ENCODE results near the gene TMTC1. TPM values are rescaled to one million over a fixed set of nuclear protein-coding genes. Genes with fewer than 3 reads are reported as not detected.
A peak's percentile ranks its signal among the peaks of the same experiment; 100 is the strongest.

The TMTC1 gene
- total RNA-seq, 1 experiment from 2014 or later = 136 TPM

DNA sequence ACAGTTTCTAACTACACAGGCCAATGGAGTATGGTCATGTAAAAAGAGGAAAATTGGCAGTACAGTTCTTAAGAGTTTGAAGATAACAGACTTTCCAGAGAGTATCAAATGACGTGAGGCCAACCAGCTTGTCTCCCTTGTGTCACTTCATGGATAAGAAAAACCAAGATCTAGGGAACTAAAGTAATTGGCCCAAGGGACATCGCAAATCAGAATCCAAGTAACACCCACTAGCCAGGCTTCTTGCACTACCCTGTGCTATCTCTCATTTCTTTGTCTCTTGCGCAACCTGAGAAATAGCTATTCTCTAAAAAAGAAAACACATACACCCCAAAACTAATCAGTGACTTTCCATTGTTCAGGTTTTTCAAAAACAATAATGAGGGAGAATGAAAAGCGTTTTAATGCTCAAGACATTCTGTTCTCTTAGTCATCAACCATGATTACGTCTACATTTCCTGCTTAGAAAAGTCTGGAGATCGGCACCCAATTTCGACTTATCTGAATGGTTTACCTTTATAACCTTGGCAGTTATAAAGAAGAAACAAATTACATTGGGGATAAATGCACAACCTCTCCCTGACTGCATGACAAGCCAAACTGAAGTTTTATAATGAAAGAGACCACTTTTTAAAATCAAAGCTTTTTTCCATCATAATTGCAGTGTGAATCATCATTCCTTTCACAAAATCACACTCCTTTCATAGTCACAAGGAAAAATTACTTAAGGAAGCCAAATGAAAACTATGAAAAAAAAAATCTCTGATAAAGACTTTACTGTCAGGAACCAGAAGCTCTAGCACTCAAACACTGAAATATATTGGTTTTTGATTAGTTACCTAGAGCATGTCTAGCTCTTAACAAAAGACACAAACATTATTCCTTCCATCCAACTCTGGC is 42.1 kb downstream of the TMTC1 start:
- DNase-seq (ENCODE audit: low read depth) = peak; percentile 97

DNA sequence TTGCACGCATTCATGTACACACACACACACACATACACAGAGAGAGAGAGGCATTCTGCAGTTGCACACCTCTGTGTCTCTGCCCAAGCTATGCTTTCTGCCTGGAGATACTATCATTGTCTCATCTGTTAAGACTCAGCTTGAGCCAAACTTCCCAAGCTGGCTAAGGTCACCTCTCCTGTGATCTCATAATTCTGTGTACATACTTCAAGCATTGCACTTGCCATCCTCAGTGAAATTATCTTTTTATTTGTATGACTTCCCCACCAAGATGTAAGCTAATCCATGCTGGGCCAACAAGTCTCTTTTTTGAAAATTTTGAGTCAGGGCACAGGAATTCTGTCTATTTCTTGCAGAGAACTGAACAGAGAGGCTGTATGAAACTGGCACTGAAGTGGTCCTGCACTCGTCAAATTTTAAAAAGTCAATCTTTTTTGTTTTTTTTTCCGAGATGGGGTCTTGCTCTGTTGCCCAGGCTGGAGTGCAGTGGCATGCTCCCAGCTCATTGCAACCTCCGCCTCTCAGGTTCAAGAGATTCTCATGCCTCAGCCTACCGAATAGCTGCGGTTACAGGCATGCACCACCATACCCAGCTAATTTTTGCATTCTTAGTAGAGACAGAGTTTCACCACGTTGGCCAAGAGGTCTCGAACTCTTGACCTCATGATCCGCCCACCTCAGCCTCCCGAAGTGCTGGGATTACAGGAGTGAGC is 44.3 kb downstream of the TMTC1 start:
- DNase-seq (ENCODE audit: low read depth) = peak; percentile 69

DNA sequence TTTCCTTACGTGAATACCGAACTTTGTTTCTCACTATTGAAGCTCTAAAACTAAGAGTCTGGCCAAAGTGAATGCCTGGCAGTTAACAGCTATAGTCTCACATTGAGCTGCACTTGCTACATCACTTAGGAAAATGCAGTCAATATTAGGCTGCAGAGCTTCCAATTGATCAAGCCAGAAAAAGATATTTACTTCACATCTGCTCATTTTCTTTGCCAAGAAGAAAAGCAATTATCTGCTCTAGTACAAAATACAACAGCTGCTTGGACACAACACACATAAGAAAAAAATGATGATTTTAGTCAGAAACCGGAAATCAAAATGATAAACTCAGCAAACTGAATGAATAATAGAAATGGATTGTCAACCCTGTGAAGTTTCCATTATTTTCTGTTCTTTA is 45.4 kb downstream of the TMTC1 start:
- peak; percentile 76 for DNase-seq (ENCODE audit: low read depth)

DNA sequence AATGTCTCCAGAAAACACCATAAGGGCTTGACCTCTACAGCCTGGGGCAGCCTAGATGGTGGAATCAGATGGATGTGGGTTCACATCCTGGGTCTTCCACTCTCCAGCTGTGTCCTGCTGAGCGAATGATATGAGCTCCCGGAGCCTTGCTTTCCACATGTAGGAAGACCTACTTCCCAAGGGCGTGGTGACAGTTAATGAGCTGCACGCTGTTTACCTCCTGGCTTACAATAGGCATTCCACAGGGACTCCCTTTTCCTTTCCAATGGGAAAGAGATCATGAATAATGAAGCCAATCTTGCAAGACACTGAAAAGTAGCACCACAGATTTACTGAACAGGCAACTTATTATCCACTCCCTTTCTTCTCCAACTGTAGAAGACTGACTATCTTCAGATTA is 46.1 kb downstream of the TMTC1 start:
- DNase-seq (ENCODE audit: low read depth) = no peak

DNA sequence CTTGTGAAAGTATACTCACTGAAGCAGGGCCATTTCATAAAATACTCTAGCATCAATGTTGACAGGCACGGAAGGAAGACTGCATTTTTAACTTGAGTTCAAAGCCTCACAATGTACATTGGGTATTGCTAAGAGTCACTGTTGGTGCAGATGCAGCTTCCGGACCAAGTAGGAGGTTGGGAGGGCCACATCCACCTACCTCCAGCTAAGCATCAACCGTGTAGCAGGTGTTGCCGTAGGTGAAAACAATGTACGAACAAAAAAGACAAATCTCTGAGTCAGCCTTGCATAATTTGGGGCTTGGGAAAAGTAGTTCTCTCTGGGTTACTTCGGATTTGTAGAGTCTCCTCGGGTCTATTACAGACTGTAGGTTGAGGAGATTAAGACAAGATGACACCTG is 48.1 kb downstream of the TMTC1 start:
- DNase-seq (ENCODE audit: low read depth) = no peak

DNA sequence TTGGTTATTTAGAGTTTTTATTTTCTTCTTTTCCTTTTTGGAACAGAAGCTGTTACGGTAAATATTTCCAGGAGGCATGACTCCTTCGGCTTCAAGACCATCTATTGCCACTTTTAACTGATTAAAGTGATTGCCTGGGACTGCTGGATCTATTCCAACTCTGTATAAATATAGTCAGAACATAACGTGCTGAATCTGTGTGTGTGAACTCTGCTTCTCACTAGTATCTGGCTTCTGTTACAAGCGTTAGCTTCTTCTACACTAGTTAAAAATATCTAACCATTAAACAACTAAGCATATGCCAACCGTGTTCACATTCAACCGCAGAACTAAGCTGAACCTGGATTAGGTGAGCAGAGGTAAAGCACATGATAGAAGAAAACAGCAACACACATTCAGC is 49.0 kb downstream of the TMTC1 start:
- DNase-seq (ENCODE audit: low read depth) = no peak

DNA sequence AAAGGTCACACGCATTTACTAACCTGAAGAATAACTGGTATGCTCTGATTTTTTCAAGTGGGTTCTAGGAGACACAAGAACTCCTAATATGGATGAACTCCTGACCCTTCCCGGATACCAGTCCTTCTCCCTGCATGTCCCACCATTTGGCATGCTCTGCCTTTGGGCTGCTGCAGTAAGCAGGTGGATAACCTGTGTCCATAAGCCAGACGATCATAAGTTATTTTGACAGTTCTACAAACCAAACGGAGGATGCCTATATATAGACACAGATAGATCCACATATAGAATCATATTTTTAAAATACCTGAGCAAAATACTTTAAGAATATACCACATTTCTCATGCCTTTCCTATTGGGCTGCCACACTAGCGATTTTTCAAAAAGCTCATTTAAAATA is 49.4 kb downstream of the TMTC1 start:
- no peak for DNase-seq (ENCODE audit: low read depth)

DNA sequence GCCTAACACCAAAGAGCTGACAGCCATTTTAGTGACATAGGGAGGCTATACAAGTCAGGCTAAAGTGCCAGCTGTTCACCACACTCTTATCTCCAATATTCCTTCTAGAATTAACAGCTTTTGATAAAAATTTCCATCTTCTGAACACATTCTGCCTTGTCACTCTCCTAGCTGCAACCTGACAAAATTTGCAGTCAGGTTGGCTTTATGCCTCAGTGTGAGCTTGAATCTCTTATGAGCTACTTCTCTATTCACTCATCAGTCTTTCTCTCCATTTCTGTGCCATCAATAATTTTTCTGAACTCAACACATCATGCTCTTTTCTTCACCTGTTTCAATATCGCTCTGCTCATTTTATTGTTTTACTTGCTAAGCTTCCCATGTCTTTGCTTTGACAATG is 50.2 kb downstream of the TMTC1 start:
- no peak for DNase-seq (ENCODE audit: low read depth)

DNA sequence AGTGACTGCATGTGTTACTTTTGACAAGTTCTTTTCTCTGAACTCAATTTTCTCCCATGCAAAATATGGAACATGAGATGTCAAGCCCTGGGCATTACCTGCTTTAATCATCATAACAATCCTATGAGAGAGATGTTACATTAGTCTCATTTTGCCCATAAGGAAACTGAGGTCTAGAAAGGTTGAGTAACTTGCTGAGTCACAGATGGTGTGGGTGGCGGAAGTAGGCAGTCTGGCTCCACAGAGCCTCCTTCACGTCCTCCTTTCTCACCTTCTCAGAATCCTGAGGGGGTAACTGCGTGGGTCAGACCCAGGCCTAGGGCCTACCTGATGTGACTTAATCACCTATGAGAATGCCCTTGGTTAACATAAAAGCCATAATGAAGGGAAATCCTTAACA is 50.7 kb downstream of the TMTC1 start:
- DNase-seq (ENCODE audit: low read depth) = no peak

DNA sequence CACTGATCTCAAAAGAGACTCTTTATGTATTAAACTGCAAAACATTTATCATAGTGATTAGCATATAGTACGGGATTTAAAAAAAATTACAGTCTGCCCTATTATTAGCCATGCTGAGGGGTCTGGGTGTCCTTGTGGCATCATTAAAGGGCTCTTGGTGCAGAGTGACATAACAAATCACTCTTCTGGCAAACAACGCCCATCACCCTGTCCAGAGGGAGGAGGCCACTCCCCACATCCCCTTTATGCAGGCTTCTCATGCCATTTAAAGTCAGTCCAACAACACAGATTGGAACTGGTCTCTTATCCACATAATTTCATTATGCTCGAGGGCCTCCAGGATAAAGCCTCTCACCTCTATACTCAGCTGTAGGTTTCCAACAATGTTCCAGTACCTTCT is 51.1 kb downstream of the TMTC1 start:
- DNase-seq (ENCODE audit: low read depth) = no peak

DNA sequence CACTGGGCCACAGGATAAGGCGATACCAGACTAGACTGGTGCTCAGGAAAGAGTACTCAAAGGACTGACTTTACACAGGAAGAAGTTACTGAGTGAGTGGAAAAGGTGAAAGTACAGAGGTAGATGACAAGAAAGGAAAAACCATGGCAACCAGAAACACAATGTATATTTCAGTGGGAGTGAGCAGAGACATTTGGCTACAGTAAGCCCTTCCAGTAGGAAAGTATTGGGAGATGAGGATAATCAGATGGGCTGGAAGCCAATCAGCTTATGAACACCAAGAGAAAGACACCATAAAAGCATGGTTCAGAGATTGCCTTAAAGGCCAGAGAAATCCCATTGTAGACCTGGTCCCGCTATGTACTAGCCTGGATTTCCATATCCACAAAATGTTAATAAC is 51.6 kb downstream of the TMTC1 start:
- DNase-seq (ENCODE audit: low read depth) = no peak

DNA sequence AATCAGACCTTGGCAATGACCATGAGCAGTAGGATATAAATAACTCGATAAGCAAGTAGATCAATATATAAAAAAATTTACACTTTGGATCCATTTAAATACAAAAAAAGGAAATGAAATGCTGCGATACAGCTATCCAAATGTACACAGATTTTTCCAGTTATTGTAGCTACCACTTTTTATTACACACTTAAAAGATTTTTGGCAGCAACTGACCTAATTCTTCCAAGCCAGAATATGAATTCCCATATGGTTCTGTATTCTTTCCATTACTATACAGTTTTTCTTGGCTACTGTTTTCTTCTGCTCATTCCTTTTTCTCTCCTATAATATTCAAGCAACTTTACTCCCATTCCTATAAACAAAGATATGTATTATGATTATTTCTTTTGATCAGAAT is 52.2 kb downstream of the TMTC1 start:
- no peak for DNase-seq (ENCODE audit: low read depth)

DNA sequence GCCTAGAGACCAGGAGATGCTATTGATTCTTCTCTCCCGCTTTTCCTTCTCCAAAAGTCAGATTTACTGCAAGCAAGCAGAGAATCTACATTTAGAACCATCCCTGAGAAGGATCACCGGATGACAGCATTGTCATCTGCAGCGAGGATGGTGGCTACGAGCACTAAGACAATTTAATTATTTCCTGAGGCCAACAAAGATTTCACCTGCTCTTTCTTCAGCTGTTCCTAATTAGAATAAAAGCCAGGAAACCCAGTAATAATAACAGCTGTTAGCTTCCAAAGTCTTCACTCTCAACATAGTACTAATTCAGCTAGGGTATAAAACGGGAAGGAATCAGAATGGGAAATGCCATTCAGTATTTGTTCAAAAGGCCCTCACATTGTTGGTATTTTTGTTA is 53.3 kb downstream of the TMTC1 start:
- peak; percentile 41 for DNase-seq (ENCODE audit: low read depth)

DNA sequence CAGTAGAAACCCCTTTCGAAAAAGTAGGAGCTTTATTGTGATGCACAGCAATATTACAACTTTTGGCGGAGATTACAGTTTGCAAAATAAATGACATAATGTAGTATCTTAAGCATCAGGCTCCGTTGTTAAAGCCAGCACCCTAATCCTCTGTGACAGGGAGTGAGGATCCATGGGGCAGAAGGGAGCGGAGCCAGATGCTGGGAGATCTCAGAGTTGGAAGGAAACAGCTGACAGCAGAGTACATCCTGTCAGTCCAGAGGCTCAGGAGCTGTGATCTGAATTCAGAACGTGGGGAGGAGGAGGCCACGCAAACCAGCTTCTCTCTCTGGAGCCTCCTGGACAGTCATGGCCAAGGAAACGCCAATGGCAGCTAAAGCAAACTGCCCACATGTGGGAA is 55.7 kb downstream of the TMTC1 start:
- peak; percentile 61 for DNase-seq (ENCODE audit: low read depth)

DNA sequence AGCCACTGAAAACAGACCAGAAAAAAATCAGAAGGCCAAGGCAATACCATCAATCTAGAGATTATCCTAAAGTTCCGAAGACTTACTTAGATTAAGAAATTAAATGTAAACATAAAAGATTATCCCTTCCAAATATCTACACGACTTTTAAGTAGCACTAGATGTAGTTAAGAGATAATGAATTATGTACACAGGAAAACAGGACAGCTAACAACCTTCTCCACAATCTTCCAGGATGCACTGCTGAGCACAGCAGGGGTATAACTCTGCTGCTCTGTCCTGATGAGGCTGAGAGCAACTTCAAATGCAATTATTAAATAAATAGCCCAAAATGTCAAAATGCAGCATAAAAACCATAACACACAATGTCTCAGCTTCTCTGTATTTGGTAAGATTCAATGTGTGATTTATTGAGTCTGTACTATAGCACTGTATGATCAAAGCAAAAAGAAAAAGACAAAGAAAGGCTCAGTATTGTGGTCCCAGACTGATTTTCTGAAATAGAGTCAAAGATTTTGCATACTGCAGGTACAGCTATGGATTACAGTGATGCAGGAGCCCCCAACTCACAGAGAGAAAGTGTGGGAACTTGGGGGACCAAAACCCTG is 56.9 kb downstream of the TMTC1 start:
- DNase-seq (ENCODE audit: low read depth) = no peak

DNA sequence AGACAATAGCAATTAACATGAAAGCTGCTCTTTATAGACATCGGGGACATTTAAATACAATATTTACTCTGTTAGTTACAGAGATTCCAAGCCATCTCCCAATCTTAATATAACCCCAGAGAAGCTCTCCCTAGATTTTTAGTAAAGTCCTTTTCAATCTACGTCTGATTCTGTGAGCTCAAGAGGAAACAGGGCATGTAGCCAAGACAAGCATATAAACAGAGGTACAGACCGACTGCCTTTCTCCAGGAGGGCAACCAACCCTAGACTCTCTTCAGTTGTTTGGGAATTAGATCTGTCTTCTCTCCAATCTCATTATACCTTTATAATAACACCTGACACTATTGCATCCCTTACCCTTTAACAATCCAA is 57.4 kb downstream of the TMTC1 start:
- DNase-seq (ENCODE audit: low read depth) = peak; percentile 57

DNA sequence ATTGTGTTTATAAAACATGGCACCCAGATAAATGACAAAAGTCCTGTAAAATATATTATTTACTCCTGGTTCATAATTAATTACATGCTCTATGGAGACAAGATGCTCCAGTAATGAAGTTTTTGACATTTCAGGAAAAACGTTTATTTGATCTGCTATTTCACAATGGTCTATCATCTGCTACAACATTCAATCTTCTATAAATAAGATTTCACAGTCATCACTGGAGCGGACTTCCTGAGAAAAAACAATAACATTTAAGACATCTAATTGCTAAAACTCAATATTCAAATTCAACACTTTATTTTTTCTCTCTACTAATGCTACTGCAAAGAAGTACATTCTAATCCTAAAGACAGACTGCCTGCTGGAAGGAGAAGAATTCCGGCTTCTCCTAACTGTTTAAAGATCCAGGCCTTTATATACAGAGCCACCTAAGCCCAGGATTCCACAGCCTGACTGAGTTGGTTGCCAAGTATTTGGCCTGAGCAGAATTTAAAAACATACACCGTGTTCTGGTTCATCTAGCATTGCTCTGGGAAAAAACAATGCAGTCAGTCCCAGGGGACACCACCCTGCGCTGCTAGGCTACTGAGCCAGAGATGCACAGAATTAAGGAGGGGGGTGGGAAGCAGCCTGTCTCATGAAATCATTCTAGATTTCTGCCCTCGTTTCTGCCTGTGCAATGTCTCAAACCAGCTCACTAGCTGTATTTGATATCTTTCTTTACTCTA is 58.0 kb downstream of the TMTC1 start:
- peak; percentile 95 for DNase-seq (ENCODE audit: low read depth)

DNA sequence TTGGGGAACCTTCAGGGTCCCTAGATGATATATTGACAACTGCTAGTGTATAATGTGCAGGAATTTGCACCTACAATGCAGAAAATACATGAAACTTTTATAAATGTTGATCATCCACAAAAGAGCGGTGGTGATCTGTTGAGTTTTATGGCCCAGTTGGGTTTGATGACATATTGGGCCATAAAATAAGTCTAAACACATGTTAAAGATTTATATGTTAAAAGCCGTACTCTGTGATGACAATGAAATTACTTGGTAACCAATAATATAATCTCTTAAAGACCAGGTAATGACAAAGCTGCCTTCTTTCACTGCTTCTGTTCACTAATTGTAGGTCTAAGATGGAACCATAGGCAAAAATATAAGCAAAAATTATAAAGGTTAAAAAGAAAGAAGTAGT is 61.6 kb downstream of the TMTC1 start:
- no peak for DNase-seq (ENCODE audit: low read depth)

DNA sequence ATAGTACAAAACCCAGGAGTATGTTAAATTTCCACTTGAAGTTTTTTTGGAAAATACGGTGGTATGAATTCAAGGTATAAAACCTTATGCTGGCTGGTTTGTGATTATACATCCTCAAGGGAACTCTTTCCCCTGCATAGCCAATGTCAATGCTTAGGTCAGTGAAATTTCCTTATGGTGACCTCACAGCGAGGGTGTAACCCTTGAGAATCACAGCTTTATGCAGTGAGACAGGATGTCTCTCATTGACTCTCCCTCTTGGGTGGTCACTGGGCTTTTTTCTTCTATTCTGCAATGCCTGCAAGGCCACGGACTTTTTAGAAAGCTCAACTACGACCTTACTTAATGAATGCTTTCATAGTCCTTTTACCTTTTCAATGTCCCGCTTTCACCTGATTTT is 64.4 kb downstream of the TMTC1 start:
- no peak for DNase-seq (ENCODE audit: low read depth)

DNA sequence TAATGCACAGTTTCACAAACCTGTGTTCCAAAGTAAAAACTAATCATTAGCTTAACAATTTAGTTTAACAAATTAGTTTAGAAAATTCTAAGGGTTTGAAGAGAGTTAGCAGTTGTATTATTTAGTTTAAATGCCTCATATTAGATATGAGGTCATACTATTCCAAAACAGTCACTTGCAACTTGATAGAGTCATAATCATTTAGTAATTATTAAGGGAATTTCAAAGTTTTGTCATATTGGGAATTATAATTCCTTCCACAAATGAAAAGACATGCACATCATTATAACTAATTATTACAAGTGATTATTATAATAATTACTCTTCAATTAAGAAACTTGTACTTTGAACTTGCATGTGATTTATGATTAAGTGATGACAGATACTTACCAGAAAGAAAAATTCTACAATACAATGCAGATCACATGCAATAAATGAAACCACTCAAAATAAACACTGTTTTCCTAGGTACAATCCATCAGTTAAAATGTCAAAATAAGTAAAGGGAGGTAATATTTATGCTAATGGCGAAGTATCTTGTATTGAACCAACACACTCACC is 66.1 kb downstream of the TMTC1 start:
- no peak for DNase-seq (ENCODE audit: low read depth)

DNA sequence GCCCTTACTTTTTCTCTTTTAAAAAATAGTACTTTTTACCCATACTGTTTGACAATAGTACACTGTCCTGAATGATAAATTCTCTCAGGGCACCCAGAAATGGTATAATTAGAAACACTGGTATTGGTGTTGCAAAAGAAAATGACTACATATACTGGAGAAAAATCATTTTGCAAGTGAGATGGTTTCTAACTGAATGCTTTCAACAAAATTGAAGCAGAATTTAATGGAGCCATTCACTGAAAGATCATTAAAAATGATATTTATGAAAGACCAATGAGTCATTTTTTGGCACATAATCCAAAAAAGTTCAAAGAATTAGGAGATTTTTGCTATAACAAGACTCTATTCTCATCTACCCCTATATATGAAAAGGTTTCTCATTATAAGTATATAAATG is 68.8 kb downstream of the TMTC1 start:
- no peak for DNase-seq (ENCODE audit: low read depth)

DNA sequence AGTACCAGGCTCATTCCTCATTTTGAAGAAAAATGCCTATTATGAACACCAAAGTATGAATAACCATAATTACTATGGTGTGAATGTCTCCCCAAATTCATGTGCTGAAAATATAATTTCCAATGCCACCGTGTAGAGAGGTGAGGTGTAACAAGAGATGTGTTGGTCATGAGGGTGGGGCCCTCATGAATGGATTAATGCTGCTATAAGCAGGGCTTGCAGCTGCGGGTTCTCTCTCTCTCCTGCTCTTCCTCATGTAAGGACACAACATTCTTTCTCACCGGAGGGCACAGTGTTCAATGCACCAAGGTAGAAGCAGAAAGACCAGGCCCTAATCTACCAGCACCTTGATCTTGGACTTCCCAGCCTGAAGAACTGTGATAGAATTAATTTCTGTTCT is 70.0 kb downstream of the TMTC1 start:
- no peak for DNase-seq (ENCODE audit: low read depth)

Measured in LHCN-M2 (cell line).